ENCODE results near the gene CLIC3. TPM values are rescaled to one million over a fixed set of nuclear protein-coding genes. Genes with fewer than 3 reads are reported as not detected.

The CLIC3 gene
- total RNA-seq, 1 donor from 2014 or later: not detected

GRCh38 chr9:136955943-136956335 is 40.4 kb downstream of the CLIC3 start:
- H3K36me3 Mint-ChIP-seq (ENCODE audit: low read depth, unreplicated experiment): no peaks in the 10 kb centered on the region

GRCh38 chr9:136955202-136955942 is 41.0 kb downstream of the CLIC3 start:
- no peak overlapping the region for H3K4me3 Mint-ChIP-seq (ENCODE audit: unreplicated experiment)
- DNase-seq (ENCODE audit: low spot score): no peak
- no peaks in the 10 kb centered on the region for H3K9me3 Mint-ChIP-seq (ENCODE audit: unreplicated experiment)
- H3K4me1 Mint-ChIP-seq (ENCODE audit: unreplicated experiment): no peaks in the 10 kb centered on the region
- H3K27me3 Mint-ChIP-seq (ENCODE audit: unreplicated experiment): peaks cover 7% of the 10 kb centered on the region
- no peaks in the 10 kb centered on the region for H3K36me3 Mint-ChIP-seq (ENCODE audit: low read depth, unreplicated experiment)
- no peak for TF ChIP-seq CTCF (IDR thresholded peaks at IDR 0.05; ENCODE audit: unreplicated experiment)
- no peak overlapping the region for H3K27ac Mint-ChIP-seq (ENCODE audit: unreplicated experiment)

More at GRCh38 chr9:136955943-136956335, 40.4 kb downstream of the CLIC3 start:
- DNase-seq (ENCODE audit: low spot score): no peak
- Mint-ChIP-seq H3K4me1 (ENCODE audit: unreplicated experiment) (no peaks in the 10 kb centered on the region), H3K27ac (ENCODE audit: unreplicated experiment) (no peak overlapping the region), H3K9me3 (ENCODE audit: unreplicated experiment) (no peaks in the 10 kb centered on the region), H3K4me3 (ENCODE audit: unreplicated experiment) (no peak overlapping the region), H3K27me3 (ENCODE audit: unreplicated experiment) (peaks cover 7% of the 10 kb centered on the region)
- no peak for TF ChIP-seq CTCF (IDR thresholded peaks at IDR 0.05; ENCODE audit: unreplicated experiment)

GRCh38 chr9:136954270-136955083 is 41.9 kb downstream of the CLIC3 start:
- no peak overlapping the region for H3K27ac Mint-ChIP-seq (ENCODE audit: unreplicated experiment)
- H3K27me3 Mint-ChIP-seq (ENCODE audit: unreplicated experiment): peaks cover 7% of the 10 kb centered on the region
- H3K36me3 Mint-ChIP-seq (ENCODE audit: low read depth, unreplicated experiment): no peaks in the 10 kb centered on the region
- no peaks in the 10 kb centered on the region for H3K4me1 Mint-ChIP-seq (ENCODE audit: unreplicated experiment)
- DNase-seq (ENCODE audit: low spot score): no peak
- no peak for TF ChIP-seq CTCF (IDR thresholded peaks at IDR 0.05; ENCODE audit: unreplicated experiment)
- H3K4me3 Mint-ChIP-seq (ENCODE audit: unreplicated experiment): no peak overlapping the region
- no peaks in the 10 kb centered on the region for H3K9me3 Mint-ChIP-seq (ENCODE audit: unreplicated experiment)

- DNase-seq (ENCODE audit: low spot score): no peak
- TF ChIP-seq CTCF (IDR thresholded peaks at IDR 0.05; ENCODE audit: unreplicated experiment): no peak
- Mint-ChIP-seq H3K4me1 (ENCODE audit: unreplicated experiment) (no peaks in the 10 kb centered on the region), H3K27ac (ENCODE audit: unreplicated experiment) (no peak overlapping the region), H3K4me3 (ENCODE audit: unreplicated experiment) (no peak overlapping the region), H3K27me3 (ENCODE audit: unreplicated experiment) (peaks cover 8% of the 10 kb centered on the region), H3K9me3 (ENCODE audit: unreplicated experiment) (no peaks in the 10 kb centered on the region), H3K36me3 (ENCODE audit: low read depth, unreplicated experiment) (no peaks in the 10 kb centered on the region)
Observed at GRCh38 chr9:136953771-136954269, 42.5 kb downstream of the CLIC3 start.
